Hepatocyte (in vitro differentiated cells): Measurements from ENCODE around the gene LPP. TPM values are rescaled to one million over a fixed set of nuclear protein-coding genes. Genes with fewer than 3 reads are reported as not detected.

Source experiments
- DNase-seq: peaks from one replicate; pipeline ENCODE4 v3.0.0-alpha.2; 2016; ENCODE audit warnings: low spot score
- H2AFZ ChIP-seq: fragments of 200-600 bp; sonication (generic); 2 replicates; pipeline ENCODE4 v1.6.0; 2016; ENCODE audit warnings: antibody characterized with exemption, mild to moderate bottlenecking
- H3K27ac ChIP-seq: fragments of 200-600 bp; sonication (generic); 2 replicates; pipeline ENCODE4 v1.5.1; 2016; ENCODE audit warnings: mild to moderate bottlenecking
- H3K27me3 ChIP-seq: fragments of 200-600 bp; sonication (generic); 2 replicates; pipeline ENCODE4 v1.6.1; 2016
- H3K36me3 ChIP-seq: fragments of 200-600 bp; sonication (generic); replicated peaks from 2 replicates; pipeline ENCODE4 v1.5.1; 2016; ENCODE audit warnings: low read depth; ENCODE audit not compliant: insufficient read depth
- H3K4me1 ChIP-seq: fragments of 200-600 bp; sonication (generic); 2 replicates; pipeline ENCODE4 v1.5.1; 2016; ENCODE audit warnings: mild to moderate bottlenecking, moderate library complexity; ENCODE audit not compliant: insufficient read depth
- H3K4me2 ChIP-seq: fragments of 200-600 bp; sonication (generic); 2 replicates; pipeline ENCODE4 v1.6.0; 2016
- H3K4me3 ChIP-seq: fragments of 200-600 bp; sonication (generic); 2 replicates; pipeline ENCODE4 v1.5.1; 2016; ENCODE audit warnings: mild to moderate bottlenecking
- H3K79me2 ChIP-seq: fragments of 200-600 bp; sonication (generic); 2 replicates; pipeline ENCODE4 v1.6.0; 2017; ENCODE audit warnings: mild to moderate bottlenecking
- H3K9me2 ChIP-seq: fragments of 200-600 bp; sonication (generic); replicated peaks from 2 replicates; pipeline ENCODE4 v1.6.0; 2017; ENCODE audit warnings: mild to moderate bottlenecking; ENCODE audit not compliant: insufficient read depth
- H3K9me3 ChIP-seq: fragments of 200-600 bp; sonication (generic); 2 replicates; pipeline ENCODE4 v1.5.1; 2016; ENCODE audit warnings: low read depth, mild to moderate bottlenecking
- H4K20me1 ChIP-seq: fragments of 200-600 bp; sonication (generic); 2 replicates; pipeline ENCODE4 v1.6.0; 2016; ENCODE audit warnings: mild to moderate bottlenecking; ENCODE audit not compliant: insufficient read depth, poor library complexity, severe bottlenecking
- EZH2 ChIP-seq: fragments of 200-600 bp; sonication (generic); IDR thresholded peaks from 2 replicates; pipeline ENCODE4 v1.6.1; 2016; ENCODE audit warnings: antibody characterized with exemption, mild to moderate bottlenecking, borderline replicate concordance
- EZH2phosphoT487 ChIP-seq: fragments of 200-600 bp; sonication (generic); IDR thresholded peaks from one replicate; pipeline ENCODE4 v1.6.1; 2018; ENCODE audit warnings: antibody characterized with exemption, mild to moderate bottlenecking, low read depth, moderate library complexity; ENCODE audit not compliant: unreplicated experiment, severe bottlenecking
- WGBS: methylation state at CpG from one replicate; pipeline ENCODE4 v1.1.6; 2016; ENCODE audit warnings: low lambda C conversion rate; ENCODE audit errors: missing lambda C conversion rate; 5-methylcytosine and 5-hydroxymethylcytosine counted together
- polyA plus RNA-seq: library from polyadenylated mRNA; unstranded; fragments of >200 nt; fragmentation: Nextera tagmentation; extraction: Ambion mirVana; gene quantifications from 2 replicates; pipeline ENCODE4 v1.2.1, GENCODE V29; 2016
- total RNA-seq: library from RNA; depleted of rRNA; stranded (reverse); fragments of >200 nt; gene quantifications from 2 replicates; pipeline ENCODE4 v1.2.3, GENCODE V29; 2014
- TF ChIP-seq, protein P1 (sequence below): fragments of 200-600 bp; sonication (generic); IDR thresholded peaks from 2 replicates; pipeline ENCODE4 v1.5.1; 2016; ENCODE audit warnings: antibody characterized with exemption, mild to moderate bottlenecking; ENCODE audit not compliant: poor library complexity

The LPP gene
- total and polyA plus RNA-seq, 2 experiments from 2014 or later = 53.2 to 73.8 TPM

DNA sequence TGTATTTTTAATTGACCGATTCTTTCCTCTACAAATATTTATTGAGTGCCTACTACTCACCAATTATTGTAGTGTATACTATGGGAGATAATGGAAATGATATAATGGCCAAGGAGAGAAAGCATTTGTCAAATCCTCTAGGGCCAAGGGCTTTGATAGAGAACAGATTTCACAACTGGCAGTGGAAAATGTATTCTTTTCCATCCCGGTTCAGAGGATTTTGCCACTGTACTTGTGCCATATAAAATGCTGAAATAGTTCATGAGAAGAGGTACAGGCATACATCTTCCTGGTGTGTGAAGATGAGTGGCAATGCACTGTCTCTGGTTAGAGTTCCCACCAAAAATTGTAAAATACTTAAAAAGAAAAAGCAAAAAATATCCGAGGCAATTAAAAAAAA lies 566.3 kb downstream of the LPP start:
- Histone ChIP-seq H3K4me3 (no peak overlapping the region), H3K9me2 (no peaks in the 10 kb centered on the region), H3K27ac (no peak overlapping the region), H4K20me1 (no peaks in the 10 kb centered on the region), H3K4me1 (no peaks in the 10 kb centered on the region), H3K79me2 (peaks cover 16% of the 10 kb centered on the region), H3K36me3 (no peaks in the 10 kb centered on the region), H3K9me3 (no peaks in the 10 kb centered on the region), H3K27me3 (no peaks in the 10 kb centered on the region), H3K4me2 (no peak overlapping the region), H2AFZ (no peak overlapping the region)
- TF ChIP-seq, protein P1, sequence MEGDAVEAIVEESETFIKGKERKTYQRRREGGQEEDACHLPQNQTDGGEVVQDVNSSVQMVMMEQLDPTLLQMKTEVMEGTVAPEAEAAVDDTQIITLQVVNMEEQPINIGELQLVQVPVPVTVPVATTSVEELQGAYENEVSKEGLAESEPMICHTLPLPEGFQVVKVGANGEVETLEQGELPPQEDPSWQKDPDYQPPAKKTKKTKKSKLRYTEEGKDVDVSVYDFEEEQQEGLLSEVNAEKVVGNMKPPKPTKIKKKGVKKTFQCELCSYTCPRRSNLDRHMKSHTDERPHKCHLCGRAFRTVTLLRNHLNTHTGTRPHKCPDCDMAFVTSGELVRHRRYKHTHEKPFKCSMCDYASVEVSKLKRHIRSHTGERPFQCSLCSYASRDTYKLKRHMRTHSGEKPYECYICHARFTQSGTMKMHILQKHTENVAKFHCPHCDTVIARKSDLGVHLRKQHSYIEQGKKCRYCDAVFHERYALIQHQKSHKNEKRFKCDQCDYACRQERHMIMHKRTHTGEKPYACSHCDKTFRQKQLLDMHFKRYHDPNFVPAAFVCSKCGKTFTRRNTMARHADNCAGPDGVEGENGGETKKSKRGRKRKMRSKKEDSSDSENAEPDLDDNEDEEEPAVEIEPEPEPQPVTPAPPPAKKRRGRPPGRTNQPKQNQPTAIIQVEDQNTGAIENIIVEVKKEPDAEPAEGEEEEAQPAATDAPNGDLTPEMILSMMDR = no peak
- TF ChIP-seq EZH2 (no peak), EZH2phosphoT487 (no peak)
- no peak for DNase-seq
- WGBS = 76% methylated on average over 3 of the region's 3 CpGs

GRCh38 chr3:188720636-188721035 lies 566.7 kb downstream of the LPP start:
- no peak for DNase-seq
- Histone ChIP-seq H3K27me3 (no peaks in the 10 kb centered on the region), H3K79me2 (peaks cover 16% of the 10 kb centered on the region), H3K36me3 (no peaks in the 10 kb centered on the region), H3K4me2 (no peak overlapping the region), H4K20me1 (no peaks in the 10 kb centered on the region), H3K27ac (no peak overlapping the region), H3K9me3 (no peaks in the 10 kb centered on the region), H3K9me2 (no peaks in the 10 kb centered on the region), H3K4me3 (no peak overlapping the region), H2AFZ (no peak overlapping the region), H3K4me1 (no peaks in the 10 kb centered on the region)
- TF ChIP-seq EZH2 (no peak), EZH2phosphoT487 (no peak)
- TF ChIP-seq, protein P1 = no peak

- H3K27ac ChIP-seq = no peak overlapping the region
- peaks cover 16% of the 10 kb centered on the region for H3K79me2 ChIP-seq
- no peaks in the 10 kb centered on the region for H3K9me2 ChIP-seq
- H3K36me3 ChIP-seq = no peaks in the 10 kb centered on the region
- no peak overlapping the region for H3K4me3 ChIP-seq
- H4K20me1 ChIP-seq = no peaks in the 10 kb centered on the region
- no peak overlapping the region for H3K4me2 ChIP-seq
- 96% methylated on average over 4 of the region's 4 CpGs for WGBS
- no peaks in the 10 kb centered on the region for H3K27me3 ChIP-seq
- no peaks in the 10 kb centered on the region for H3K4me1 ChIP-seq
- no peak for DNase-seq
- H3K9me3 ChIP-seq = no peaks in the 10 kb centered on the region
- H2AFZ ChIP-seq = no peak overlapping the region
- TF ChIP-seq EZH2phosphoT487 = no peak
- TF ChIP-seq, protein P1 = no peak
- no peak for TF ChIP-seq EZH2
These were observed 567.4 kb downstream of the LPP start for GRCh38 chr3:188721312-188721711.

DNA sequence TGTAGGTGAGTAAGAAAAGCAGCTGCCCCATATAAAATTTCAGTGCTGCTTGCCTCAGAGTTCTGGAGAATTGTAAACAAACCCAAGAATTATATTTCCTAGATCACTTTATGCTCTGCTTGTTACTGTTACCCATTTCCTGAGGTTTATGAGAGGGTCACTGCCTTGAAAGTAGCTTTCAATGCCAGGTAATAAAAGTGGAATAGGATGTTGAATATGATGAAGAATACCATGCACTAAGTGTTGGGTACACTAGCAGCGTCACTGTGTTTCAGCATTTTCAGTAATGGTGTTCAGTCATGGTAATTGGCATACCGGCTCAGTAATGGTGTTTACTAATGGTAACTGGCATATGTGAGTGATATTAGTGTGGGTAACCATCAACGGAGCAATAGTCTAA lies 568.0 kb downstream of the LPP start:
- 63% methylated on average over 3 of the region's 3 CpGs for WGBS
- TF ChIP-seq EZH2 (no peak), EZH2phosphoT487 (no peak)
- TF ChIP-seq, protein P1 = no peak
- H3K27ac ChIP-seq = no peak overlapping the region

More for the DNA sequence above, 568.0 kb downstream of the LPP start:
- no peaks in the 10 kb centered on the region for H4K20me1 ChIP-seq
- H3K36me3 ChIP-seq = no peaks in the 10 kb centered on the region
- no peak overlapping the region for H2AFZ ChIP-seq
- H3K9me2 ChIP-seq = no peaks in the 10 kb centered on the region
- DNase-seq = no peak
- H3K4me1 ChIP-seq = no peaks in the 10 kb centered on the region
- no peak overlapping the region for H3K4me3 ChIP-seq
- no peaks in the 10 kb centered on the region for H3K27me3 ChIP-seq
- no peaks in the 10 kb centered on the region for H3K9me3 ChIP-seq
- H3K79me2 ChIP-seq = peaks cover 16% of the 10 kb centered on the region
- no peak overlapping the region for H3K4me2 ChIP-seq
